Measurements from ENCODE around the gene KLHDC9. TPM values are rescaled to one million over a fixed set of nuclear protein-coding genes. Genes with fewer than 3 reads are reported as not detected.
A peak's percentile ranks its signal among the peaks of the same experiment; 100 is the strongest.

Gene KLHDC9
- total and polyA plus RNA-seq, 2 donors = 1.3 to 8.4 TPM

DNA sequence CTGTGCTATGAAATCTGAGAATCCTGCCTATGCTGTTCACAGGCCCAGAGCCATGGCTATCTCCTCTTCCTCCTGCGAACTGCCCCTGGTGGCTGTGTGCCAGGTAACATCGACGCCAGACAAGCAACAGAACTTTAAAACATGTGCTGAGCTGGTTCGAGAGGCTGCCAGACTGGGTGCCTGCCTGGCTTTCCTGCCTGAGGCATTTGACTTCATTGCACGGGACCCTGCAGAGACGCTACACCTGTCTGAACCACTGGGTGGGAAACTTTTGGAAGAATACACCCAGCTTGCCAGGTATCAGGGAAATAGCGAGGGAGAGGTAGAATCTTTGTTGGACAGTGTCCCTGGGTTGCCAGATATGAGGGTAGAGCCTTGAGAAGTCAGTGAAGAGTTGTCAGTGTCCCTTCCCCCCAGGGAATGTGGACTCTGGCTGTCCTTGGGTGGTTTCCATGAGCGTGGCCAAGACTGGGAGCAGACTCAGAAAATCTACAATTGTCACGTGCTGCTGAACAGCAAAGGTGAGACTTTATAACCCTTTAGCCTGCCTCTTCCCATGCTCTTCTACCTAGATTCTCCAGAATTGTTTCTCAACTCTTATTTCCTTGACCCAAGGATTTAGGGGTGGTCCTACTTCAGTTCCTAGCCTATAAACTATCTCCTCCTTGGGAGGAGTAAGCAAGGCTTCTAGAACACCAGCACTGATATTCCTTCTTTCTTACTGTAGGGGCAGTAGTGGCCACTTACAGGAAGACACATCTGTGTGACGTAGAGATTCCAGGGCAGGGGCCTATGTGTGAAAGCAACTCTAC lies 21.1 kb downstream of the KLHDC9 start:
- H3K4me1 ChIP-seq (ENCODE audit: insufficient read depth) = peaks cover 3% of the 10 kb centered on the region
- WGBS = 40% methylated on average over 10 of the region's 10 CpGs
- H3K27ac ChIP-seq (ENCODE audit: low read depth) = peak overlapping the region; percentile 32
- H3K36me3 ChIP-seq (ENCODE audit: insufficient read depth) = peaks cover 1% of the 10 kb centered on the region
- DNase-seq (ENCODE audit: extremely low spot score) = no peak
- peak overlapping the region; percentile 64 for H3K4me3 ChIP-seq (ENCODE audit: low read depth, low read length)

GRCh38 chr1:161121042-161121650 lies 23.0 kb downstream of the KLHDC9 start:
- DNase-seq (ENCODE audit: extremely low spot score) = no peak
- 84% methylated on average over 3 of the region's 3 CpGs for WGBS
- Histone ChIP-seq H3K4me1 (ENCODE audit: insufficient read depth) (no peaks in the 10 kb centered on the region), H3K27ac (ENCODE audit: low read depth) (no peak overlapping the region), H3K36me3 (ENCODE audit: insufficient read depth) (peaks cover 1% of the 10 kb centered on the region), H3K4me3 (ENCODE audit: low read depth, low read length) (no peak overlapping the region)

GRCh38 chr1:161121834-161122233 lies 23.7 kb downstream of the KLHDC9 start:
- no peak for DNase-seq (ENCODE audit: extremely low spot score)
- Histone ChIP-seq H3K4me3 (ENCODE audit: low read depth, low read length) (no peak overlapping the region), H3K4me1 (ENCODE audit: insufficient read depth) (no peaks in the 10 kb centered on the region), H3K27ac (ENCODE audit: low read depth) (no peak overlapping the region), H3K36me3 (ENCODE audit: insufficient read depth) (peaks cover 1% of the 10 kb centered on the region)
- 82% methylated on average over 4 of the region's 4 CpGs for WGBS

- WGBS = 89% methylated on average over 6 of the region's 6 CpGs
- H3K36me3 ChIP-seq (ENCODE audit: insufficient read depth) = peaks cover 6% of the 10 kb centered on the region
- no peak overlapping the region for H3K27ac ChIP-seq (ENCODE audit: low read depth)
- H3K4me3 ChIP-seq (ENCODE audit: low read depth, low read length) = no peak overlapping the region
- no peaks in the 10 kb centered on the region for H3K4me1 ChIP-seq (ENCODE audit: insufficient read depth)
- DNase-seq (ENCODE audit: extremely low spot score) = no peak
Observed at GRCh38 chr1:161122967-161123366, 24.8 kb downstream of the KLHDC9 start.

DNA sequence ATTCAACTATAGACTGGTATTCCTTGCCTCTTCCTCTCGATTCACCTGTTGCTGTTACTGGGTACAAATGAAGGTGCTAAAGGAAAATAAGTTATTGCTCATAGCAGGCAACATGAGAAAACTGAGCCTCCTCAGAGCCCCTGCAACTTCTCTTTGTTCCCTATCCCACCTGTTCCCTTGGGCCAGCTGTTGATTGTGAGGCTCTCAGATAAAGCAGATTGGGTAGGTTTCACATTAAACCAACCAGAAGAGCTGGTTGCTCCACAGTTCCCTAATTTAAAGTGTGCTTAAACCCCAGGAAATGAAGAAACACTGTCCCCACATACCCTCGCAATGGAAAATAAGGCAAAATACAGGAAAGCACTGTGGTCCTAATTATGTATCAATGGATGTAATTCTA lies 29.5 kb downstream of the KLHDC9 start:
- DNase-seq (ENCODE audit: extremely low spot score) = no peak
- Histone ChIP-seq H3K4me3 (ENCODE audit: low read depth, low read length) (no peak overlapping the region), H3K36me3 (ENCODE audit: insufficient read depth) (peaks cover 7% of the 10 kb centered on the region), H3K27ac (ENCODE audit: low read depth) (no peak overlapping the region), H3K4me1 (ENCODE audit: insufficient read depth) (no peaks in the 10 kb centered on the region)
- 94% methylated on average over 2 of the region's 2 CpGs for WGBS

DNA sequence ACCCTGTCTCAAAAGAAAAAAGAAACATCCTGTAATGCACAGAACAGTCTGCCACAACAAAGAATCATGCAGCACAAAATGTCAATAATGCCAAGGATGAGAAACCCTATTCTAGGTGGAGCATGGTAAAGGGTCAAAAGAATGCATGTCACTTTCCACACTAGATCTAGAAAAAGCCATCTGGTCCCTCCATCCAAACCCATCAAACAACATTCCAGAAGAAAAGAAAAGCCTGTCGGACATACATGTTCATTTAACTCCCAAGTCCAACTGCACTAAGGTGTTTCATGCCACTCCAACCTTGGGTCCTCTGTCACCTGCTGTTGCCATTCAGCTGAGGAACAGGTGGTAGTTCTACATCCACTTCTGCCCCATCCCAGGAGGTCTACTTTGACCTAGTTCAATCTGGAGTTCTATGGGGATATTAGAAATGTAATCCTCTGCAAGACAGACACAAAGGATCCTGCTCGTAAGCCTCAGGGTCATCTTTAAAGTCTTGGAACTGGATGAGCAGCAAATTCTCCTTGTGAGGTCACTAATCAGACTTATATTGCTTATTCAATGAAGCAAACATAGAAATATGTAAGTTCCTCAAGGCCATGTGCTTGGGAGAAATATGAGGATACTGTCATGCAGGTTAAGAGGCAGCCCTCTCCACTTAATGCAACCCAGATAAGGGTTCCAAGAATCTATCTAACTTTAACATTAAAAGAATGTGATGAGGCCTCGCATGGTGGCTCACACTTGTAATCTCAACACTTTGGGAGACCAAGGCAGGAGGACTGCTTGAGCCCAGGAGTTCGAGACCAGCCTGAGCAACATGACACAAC lies 30.6 kb downstream of the KLHDC9 start:
- no peak for DNase-seq (ENCODE audit: extremely low spot score)
- WGBS = 95% methylated on average over 4 of the region's 4 CpGs
- Histone ChIP-seq H3K4me1 (ENCODE audit: insufficient read depth) (no peaks in the 10 kb centered on the region), H3K36me3 (ENCODE audit: insufficient read depth) (peaks cover 7% of the 10 kb centered on the region), H3K4me3 (ENCODE audit: low read depth, low read length) (no peak overlapping the region), H3K27ac (ENCODE audit: low read depth) (no peak overlapping the region)

DNA sequence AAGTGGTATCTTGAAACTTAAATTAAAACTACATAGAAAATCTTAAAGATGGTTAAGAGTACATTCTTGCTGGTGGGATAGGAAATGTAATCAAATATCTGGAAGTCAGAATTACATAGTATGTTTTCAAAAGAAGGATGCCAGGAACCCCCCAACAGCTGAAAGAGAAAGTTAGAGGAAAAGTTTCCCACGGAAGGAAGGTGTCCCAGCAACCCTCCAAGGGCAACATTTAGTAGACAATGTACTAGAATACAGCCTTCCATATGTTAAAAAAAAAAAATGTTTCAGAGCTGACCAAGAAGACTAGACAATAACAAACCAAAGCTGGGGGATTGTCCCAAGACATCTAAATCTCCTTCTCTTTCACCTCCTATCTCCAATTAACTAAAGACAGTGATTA lies 32.1 kb downstream of the KLHDC9 start:
- Histone ChIP-seq H3K27ac (ENCODE audit: low read depth) (no peak overlapping the region), H3K4me1 (ENCODE audit: insufficient read depth) (no peaks in the 10 kb centered on the region), H3K4me3 (ENCODE audit: low read depth, low read length) (no peak overlapping the region), H3K36me3 (ENCODE audit: insufficient read depth) (peaks cover 7% of the 10 kb centered on the region)
- 52% methylated on average over 1 of the region's 1 CpG for WGBS
- no peak for DNase-seq (ENCODE audit: extremely low spot score)

DNA sequence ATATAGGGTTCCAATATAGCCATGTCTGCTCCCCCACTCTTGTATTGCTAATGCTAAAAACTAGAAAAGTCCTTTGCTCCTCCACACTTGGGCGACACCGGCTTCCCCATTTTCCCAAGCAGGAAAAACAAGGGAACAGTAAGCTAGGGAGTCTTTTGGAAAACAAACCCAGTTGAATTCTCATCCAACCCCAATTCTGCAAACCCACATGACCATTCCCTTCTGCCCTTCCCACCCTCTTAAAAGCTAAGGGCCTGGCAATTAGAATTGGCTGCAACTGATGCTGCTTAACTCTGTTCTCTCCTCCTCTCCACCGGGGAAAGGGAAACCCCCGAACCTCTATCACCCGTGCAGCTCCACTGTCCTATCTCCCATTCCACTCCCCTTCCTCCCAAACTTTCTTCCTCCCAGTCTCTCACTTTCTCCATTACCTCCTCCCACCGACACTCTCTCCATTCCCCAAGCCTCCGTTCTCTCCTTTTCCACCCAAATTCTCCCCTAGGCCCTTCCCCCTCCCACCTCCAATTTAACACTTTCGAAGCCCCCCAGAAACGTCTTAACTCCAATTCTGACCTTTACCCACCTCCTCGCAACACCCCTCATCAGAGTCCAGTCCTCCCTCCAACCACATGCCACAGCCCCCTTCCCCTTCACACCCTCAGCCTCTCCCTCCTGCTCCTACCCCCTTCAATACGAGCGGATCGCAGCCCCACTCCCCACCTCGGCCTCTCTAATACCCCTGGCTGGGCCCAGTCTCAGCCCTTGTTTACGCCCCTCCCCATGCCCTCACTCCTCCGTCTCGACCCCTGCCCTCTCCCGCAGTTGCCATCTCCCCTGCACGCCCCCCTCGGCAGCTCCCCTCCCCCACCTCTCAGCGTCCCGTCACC lies 33.6 kb downstream of the KLHDC9 start:
- Histone ChIP-seq H3K36me3 (ENCODE audit: insufficient read depth) (peaks cover 7% of the 10 kb centered on the region), H3K4me1 (ENCODE audit: insufficient read depth) (no peaks in the 10 kb centered on the region), H3K4me3 (ENCODE audit: low read depth, low read length) (peak overlapping the region; percentile 81), H3K27ac (ENCODE audit: low read depth) (peak overlapping the region; percentile 97)
- no peak for DNase-seq (ENCODE audit: extremely low spot score)
- 2% methylated on average over 22 of the region's 22 CpGs for WGBS

DNA sequence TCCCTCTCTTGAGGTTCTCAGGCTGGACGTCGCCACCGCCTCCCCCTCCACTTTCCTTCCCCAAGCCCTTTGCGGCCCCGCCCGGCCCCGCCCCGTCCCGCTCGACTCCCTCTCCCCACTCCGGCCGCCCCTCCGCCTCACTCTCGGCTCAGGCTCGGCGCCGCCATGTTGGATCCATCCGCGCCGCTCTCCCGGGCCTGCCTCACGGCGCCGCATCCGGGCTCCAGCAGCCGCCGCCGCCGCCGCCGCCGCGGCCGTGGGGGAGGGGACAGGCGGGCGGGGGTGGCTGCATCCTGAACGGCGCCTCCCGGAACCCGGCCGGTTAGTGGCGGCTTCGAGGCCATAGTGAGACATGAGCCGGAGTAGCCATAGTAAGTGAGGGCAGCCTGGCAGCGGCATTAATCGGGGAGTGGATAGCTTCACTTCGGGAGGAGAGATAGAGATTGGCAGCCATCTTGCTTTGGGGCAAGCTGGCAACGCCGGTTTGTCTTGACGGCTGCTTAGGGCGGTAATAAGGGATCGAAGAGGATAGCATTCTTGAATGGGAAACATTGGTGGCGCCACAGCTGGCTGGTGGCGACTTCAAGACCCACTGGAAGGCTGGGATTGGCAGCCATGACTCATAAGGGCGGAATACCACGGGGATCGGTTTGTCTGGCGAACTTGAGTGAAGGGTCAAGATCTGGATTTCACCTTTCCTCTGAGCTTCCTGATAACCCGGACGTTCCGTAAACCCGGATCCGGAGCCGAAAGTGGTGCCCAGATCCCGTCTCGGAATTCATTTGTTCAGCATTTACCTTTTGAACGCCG lies 34.5 kb downstream of the KLHDC9 start, which contains the start of gene DEDD:
TSS of gene DEDD (minus strand) at position 258 of the 810 bp plus-strand sequence. CDS start 8,205 bp downstream, outside the sequence.
- H3K27ac ChIP-seq (ENCODE audit: low read depth) = peak within 1 kb of the TSS; percentile 97
- H3K4me1 ChIP-seq (ENCODE audit: insufficient read depth) = no peaks in the 10 kb centered on the region
- H3K4me3 ChIP-seq (ENCODE audit: low read depth, low read length) = peak within 1 kb of the TSS; percentile 81
- H3K36me3 ChIP-seq (ENCODE audit: insufficient read depth) = peaks cover 3% of the 10 kb centered on the region
- WGBS = under 1% methylated on average over 68 of the region's 68 CpGs
- peak; percentile 92 for DNase-seq (ENCODE audit: extremely low spot score)

DNA sequence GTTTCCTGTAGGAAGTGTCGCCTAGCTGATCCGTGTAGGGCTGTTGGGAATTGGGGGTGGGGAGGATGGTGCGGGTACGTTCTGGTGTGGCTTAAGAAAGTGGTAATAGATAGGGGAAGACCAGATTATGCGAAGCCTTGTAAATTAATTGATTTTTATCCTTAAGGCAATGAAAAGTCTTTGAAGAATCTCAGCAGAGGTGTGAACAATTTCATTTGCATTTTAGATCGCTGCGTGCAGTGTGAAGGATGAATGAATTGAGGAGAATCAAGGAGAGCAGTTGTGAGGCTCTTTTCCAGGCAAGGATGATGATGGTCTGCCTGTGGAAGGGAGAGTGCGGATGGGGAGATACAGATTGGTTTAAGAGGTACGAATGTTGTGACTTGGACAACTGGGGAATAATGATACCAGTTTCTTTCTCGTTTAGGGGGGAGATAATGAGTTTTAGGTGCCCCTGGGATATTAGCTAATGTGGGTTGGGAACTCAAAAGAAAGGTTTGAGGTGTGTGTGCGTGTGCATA lies 35.1 kb downstream of the KLHDC9 start:
- WGBS = 6% methylated on average over 11 of the region's 11 CpGs
- no peaks in the 10 kb centered on the region for H3K4me1 ChIP-seq (ENCODE audit: insufficient read depth)
- H3K27ac ChIP-seq (ENCODE audit: low read depth) = peak overlapping the region; percentile 97
- H3K4me3 ChIP-seq (ENCODE audit: low read depth, low read length) = peak overlapping the region; percentile 81
- no peak for DNase-seq (ENCODE audit: extremely low spot score)
- H3K36me3 ChIP-seq (ENCODE audit: insufficient read depth) = peaks cover 2% of the 10 kb centered on the region

DNA sequence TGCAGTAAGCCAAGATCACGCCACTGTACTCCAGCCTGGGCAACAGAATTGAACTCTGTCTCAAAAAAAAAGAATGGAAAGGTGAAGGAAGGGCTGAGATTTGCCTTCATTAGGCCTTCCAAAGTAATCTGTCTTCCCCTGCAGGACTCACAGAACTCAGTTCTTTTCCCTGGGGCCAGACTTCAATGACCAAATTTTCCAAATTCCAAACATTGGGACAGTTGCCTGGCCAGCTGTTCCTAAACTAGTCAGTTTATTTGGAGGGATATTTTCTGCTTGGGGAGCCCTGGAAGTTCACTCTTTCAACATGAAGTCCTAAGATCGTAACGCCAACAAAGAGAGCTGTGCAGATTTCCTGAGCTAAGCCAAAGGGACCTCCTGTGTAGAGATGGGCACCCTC lies 39.7 kb downstream of the KLHDC9 start:
- WGBS = 68% methylated on average over 3 of the region's 3 CpGs
- H3K36me3 ChIP-seq (ENCODE audit: insufficient read depth) = no peaks in the 10 kb centered on the region
- H3K4me3 ChIP-seq (ENCODE audit: low read depth, low read length) = no peak overlapping the region
- DNase-seq (ENCODE audit: extremely low spot score) = no peak
- no peaks in the 10 kb centered on the region for H3K4me1 ChIP-seq (ENCODE audit: insufficient read depth)
- H3K27ac ChIP-seq (ENCODE audit: low read depth) = peak overlapping the region; percentile 5

DNA sequence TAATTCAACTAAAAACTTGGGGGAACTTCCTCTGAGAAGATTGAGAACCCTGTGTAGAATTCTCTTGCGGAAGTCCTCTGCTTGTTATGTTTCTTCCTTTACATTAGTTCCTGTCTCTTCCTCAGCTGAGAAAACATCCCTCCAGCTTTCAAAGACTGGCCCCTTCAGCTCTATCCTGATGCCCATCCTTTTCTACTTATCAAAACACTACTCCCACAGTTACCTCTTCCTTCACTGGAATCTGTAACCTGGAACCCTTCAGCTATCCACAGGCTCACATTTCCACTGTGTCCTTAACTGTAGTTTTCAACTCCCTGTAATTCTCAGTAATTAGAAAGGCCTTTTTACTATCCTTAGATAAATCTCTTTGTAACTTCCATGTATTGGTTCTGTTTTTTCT lies 40.3 kb downstream of the KLHDC9 start:
- H3K27ac ChIP-seq (ENCODE audit: low read depth) = no peak overlapping the region
- H3K4me1 ChIP-seq (ENCODE audit: insufficient read depth) = no peaks in the 10 kb centered on the region
- DNase-seq (ENCODE audit: extremely low spot score) = no peak
- no peaks in the 10 kb centered on the region for H3K36me3 ChIP-seq (ENCODE audit: insufficient read depth)
- WGBS = 84% methylated on average over 1 of the region's 1 CpG
- no peak overlapping the region for H3K4me3 ChIP-seq (ENCODE audit: low read depth, low read length)
